ENCODE data around the gene ITPRID2. TPM values are rescaled to one million over a fixed set of nuclear protein-coding genes. Genes with fewer than 3 reads are reported as not detected.
A peak's percentile ranks its signal among the peaks of the same experiment; 100 is the strongest.

ITPRID2 gene
- total RNA-seq, 1 experiment from 2014 or later, result 1,605 TPM

DNA sequence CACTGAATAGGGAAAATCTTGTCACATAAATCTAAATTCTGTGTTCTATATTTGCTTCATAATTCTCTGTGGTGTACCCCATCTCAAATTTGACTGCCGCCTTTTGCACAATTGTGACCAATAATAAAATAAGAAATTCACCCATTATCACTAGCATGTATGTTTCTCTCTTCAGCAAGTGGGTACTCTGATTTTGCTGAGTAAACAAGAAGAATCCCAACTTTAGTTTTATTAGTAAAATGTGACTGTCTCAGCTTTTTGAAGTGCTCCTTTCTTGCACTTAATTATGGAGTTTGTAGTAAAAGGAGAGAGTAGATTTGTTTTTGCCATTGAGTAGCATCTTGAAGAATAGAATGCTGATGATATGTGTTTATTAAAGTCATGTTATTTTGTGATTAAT, 16.1 kb downstream of the ITPRID2 start:
- Histone ChIP-seq H3K36me3 (ENCODE audit: control insufficient read depth in 1 of 2, insufficient read depth in 2 of 2, low read length in 2 of 2) (peaks cover 62 to 94% of the 10 kb centered on the region in 2 experiments), H3K4me1 (ENCODE audit: control insufficient read depth in 1 of 2, insufficient read depth in 2 of 2, low read length in 2 of 2) (peaks cover 51 to 99% of the 10 kb centered on the region in 2 experiments; a peak in 3 of 4 replicates), H3K4me2 (ENCODE audit: low read length) (no peak overlapping the region; the same call in 1 of the 2 replicates), H3K9me2 (ENCODE audit: insufficient read depth) (no peaks in the 10 kb centered on the region), H3K27ac (ENCODE audit: low read depth, low read length) (peak overlapping the region; percentile 29; the same call in 1 of the 2 replicates), H3K9ac (ENCODE audit: low read length) (no peak overlapping the region), H3K9me3 (ENCODE audit: control insufficient read depth in 1 of 2, insufficient read depth in 1 of 2, low read depth in 1 of 2, low read length in 2 of 2) (no peaks in the 10 kb centered on the region), H4K20me1 (ENCODE audit: insufficient read depth) (peaks cover 62% of the 10 kb centered on the region), H3K79me2 (ENCODE audit: insufficient read depth, low read length) (peaks cover 100% of the 10 kb centered on the region), H2AFZ (ENCODE audit: low read depth, low read length, poor library complexity, severe bottlenecking) (no peak overlapping the region), H3K4me3 (replicated peaks in 1 of 2; ENCODE audit: low read depth in 1 of 2, low read length in 2 of 2) (no peak overlapping the region), H3K27me3 (ENCODE audit: insufficient read depth, low read length) (no peaks in the 10 kb centered on the region)
- CTCF ChIA-PET, result no interaction called here
- DNase-seq (ENCODE audit: low read depth, low spot score) (no peak), ATAC-seq (no peak)
- TF ChIP-seq SIN3A (IDR thresholded peaks at IDR 0.05; ENCODE audit: low read depth) (no peak), CBX3 (IDR thresholded peaks at IDR 0.05; ENCODE audit: low read depth) (no peak), SP1 (IDR thresholded peaks at IDR 0.05; ENCODE audit: low read depth) (no peak), CEBPB (IDR thresholded peaks at IDR 0.05; ENCODE audit: low read depth) (no peak), REST (IDR thresholded peaks at IDR 0.05; ENCODE audit: low read depth) (no peak), SRF (IDR thresholded peaks at IDR 0.05; ENCODE audit: low read depth) (0 out of 2 replicates have a peak, but pooled peaks have one; percentile 15), JUND (IDR thresholded peaks at IDR 0.05) (0 out of 2 replicates have a peak, but pooled peaks have one; percentile 5), POLR2A (IDR thresholded peaks at IDR 0.05; ENCODE audit: borderline replicate concordance, extremely low read depth, insufficient read depth, insufficient read length) (no peak), ELF1 (IDR thresholded peaks at IDR 0.05; ENCODE audit: borderline replicate concordance, low read depth) (no peak), ZNF274 (IDR thresholded peaks at IDR 0.05; ENCODE audit: low read depth, low read length) (no peak), EGR1 (IDR thresholded peaks at IDR 0.05; ENCODE audit: low read depth) (no peak), POLR2AphosphoS5 (IDR thresholded peaks at IDR 0.05; ENCODE audit: low read depth, low read length) (peak; percentile 20; the same call in 1 of the 2 replicates)
- BruUV-seq (replicated peaks), result no TSS peak
- POLR2A ChIA-PET, result interaction anchor here (1.1 to 1.6 kb wide), 3 partner anchors 8 to 123 kb away, joined by 3 to 7 read pairs (median 3); no protein-coding TSS in a partner anchor
- intact Hi-C loops (cut with micrococcal nuclease), result no loop called here
- RAD21 ChIA-PET (ENCODE audit: low non-redundant PET in 1 of 2, low total read pairs in 2 of 2, uncharacterized antibody in 2 of 2, unreplicated experiment in 2 of 2), result no interaction called here
